Ovary (tissue), 3 donors: Measurements from ENCODE around the gene TAAR9.

ENCODE experiments used
- POLR2A ChIP-seq: fragments of 450-650 bp; IDR thresholded peaks from one replicate; pipeline ENCODE4 v1.6.1; 2017; ENCODE audit warnings: antibody characterized with exemption, mild to moderate bottlenecking, moderate library complexity
- TF ChIP-seq, protein P1 (sequence below), 3 donors: fragments of 450-650 bp in 2 of 3; fragments of 200-600 bp in 1 of 3; IDR thresholded peaks; one replicate each; pipeline versions ENCODE4 v1.5.1 to v1.8.0; 2016 to 2022; ENCODE audit warnings: antibody characterized with exemption in 3 of 3, mild to moderate bottlenecking in 1 of 3
- donor health status: DM: no; HTN: no; CAD: no.

DNA sequence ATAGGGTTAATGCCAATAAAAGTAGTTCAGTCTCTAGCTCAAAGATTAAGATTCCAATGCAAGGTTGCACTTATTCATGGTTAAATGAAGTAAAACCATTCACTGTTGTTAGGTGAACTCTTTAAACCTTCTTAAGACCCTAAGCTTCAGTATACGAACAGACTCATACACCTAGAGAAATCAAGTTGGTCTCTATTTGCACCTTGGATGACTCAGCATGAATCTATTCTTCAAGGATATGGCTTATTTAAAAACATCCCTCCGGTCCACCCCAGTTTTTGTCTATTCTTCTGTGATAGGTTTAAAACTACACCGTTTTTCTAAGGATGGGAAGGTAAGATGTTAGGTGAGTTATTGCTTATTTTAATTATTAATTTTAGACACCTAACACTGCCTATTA, 932 bp upstream of the TAAR9 start:
- TF ChIP-seq, protein P1, sequence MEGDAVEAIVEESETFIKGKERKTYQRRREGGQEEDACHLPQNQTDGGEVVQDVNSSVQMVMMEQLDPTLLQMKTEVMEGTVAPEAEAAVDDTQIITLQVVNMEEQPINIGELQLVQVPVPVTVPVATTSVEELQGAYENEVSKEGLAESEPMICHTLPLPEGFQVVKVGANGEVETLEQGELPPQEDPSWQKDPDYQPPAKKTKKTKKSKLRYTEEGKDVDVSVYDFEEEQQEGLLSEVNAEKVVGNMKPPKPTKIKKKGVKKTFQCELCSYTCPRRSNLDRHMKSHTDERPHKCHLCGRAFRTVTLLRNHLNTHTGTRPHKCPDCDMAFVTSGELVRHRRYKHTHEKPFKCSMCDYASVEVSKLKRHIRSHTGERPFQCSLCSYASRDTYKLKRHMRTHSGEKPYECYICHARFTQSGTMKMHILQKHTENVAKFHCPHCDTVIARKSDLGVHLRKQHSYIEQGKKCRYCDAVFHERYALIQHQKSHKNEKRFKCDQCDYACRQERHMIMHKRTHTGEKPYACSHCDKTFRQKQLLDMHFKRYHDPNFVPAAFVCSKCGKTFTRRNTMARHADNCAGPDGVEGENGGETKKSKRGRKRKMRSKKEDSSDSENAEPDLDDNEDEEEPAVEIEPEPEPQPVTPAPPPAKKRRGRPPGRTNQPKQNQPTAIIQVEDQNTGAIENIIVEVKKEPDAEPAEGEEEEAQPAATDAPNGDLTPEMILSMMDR (IDR thresholded peaks at IDR 0.05) = no peak
- TF ChIP-seq POLR2A = no peak
